Amygdala (tissue), 56 donors: ENCODE data around the gene TMEM170A.

Experiments
- DNase-seq, 56 donors: peaks; one replicate each; lab custom pipeline; 2025; lab: John Stamatoyannopoulos, UW

The TMEM170A gene

DNA sequence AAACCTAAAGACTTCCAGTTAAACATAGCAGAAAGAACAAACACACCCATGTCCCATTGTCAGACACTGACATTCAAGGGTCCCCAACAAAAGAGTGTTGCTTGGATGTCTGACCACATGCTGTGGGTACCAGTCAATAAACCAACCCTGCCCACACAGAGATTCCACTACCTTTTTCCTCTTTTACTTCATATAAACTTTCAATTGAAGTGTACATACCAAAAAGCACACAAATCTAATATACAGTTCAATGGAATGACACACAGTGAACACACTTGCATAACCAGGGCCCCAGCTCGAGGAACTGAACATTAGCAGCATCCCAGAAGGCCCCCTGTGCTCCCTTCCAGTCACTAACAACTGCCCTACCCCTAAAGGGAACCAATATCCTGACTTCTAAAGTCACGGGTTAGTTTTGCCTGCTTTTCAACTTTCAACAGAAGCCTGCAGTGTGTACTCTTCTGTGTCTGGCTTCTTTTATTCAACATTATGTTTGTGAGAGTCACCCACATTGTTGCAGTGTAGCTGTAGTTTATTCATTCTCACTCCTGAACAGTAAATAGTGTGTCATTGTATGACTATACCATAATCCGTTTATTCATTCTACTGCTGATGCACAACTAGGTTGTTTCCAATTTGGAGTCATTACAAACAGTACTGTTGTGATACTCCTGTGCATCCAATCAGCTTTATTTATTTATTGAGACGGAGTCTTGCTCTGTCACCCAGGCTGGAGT lies 49.2 kb downstream of the TMEM170A start:
- DNase-seq: no peak

DNA sequence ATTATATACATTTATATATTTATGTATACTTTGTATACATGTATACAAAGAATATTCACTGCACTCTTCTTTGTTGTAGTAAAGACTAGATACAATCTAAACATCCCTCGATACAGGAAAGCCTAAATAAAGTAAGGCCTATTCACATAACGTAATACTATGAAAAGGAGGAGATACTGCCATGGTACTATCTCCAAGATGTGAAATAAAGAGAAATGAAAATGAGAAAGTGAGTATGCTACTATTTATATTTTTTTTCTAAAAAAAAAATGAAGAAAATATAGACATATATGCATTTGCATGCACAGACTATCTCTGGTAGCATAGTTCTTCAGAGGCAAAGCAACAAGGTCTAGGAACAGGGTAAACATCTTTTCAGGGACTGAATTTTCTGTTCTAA lies 50.5 kb downstream of the TMEM170A start:
- DNase-seq: no peak

DNA sequence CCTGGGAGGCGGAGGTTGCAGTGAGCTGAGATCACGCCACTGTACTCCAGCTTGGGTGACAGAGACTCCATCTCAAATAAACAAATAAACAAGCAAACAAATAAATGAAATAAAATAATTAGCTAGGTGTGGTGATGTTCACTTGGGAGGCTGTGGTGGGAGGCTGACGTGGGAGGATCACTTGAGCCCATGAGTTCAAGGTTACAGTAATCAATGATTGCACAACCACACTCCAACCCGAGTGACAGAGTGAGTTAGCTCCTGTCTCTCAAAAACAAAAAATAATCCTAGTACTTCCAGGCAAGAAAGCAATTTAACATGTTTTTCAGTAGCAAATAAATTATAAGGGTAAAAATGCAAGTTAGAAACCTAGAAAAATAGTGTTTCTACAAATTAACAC lies 57.5 kb downstream of the TMEM170A start:
- DNase-seq: no peak

DNA sequence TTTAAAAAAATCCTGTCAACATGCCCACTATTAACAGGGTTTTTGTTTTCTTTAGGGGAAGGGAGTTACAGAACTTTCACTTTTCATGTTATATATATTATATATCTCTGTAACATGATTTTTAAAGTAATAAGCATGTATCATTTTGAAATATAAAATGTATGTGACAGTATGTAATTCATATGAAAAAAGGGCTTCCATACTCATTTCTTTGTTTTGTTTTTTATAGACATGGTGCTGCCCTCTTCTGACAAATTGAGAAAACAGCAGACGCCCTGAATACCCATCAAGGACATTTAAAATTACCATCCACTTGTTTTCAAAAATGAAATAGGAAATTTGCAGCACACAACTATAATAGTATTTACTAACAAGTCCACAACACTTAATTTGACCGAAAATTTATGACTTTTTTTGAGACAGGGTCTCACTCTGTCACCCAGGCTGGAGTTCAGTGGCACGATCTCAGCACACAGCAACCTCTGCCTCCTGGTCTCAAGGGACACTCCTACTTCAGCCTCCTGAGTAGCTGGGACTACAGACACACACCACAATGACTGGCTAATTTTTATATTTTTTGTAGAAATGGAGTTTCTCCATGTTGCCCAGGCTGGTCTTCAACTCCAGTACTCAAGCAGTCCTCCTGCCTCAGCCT lies 61.5 kb downstream of the TMEM170A start:
- peak in 1 of 56 donors; percentile 32 for DNase-seq

GRCh38 chr16:75402159-75402820 lies 62.2 kb downstream of the TMEM170A start:
- DNase-seq: no peak

GRCh38 chr16:75401691-75402090 lies 62.8 kb downstream of the TMEM170A start:
- no peak for DNase-seq

GRCh38 chr16:75398333-75398732 lies 66.2 kb downstream of the TMEM170A start:
- no peak for DNase-seq

- DNase-seq: no peak
These were observed 69.5 kb downstream of the TMEM170A start for GRCh38 chr16:75394941-75395340.
